Esophagus squamous epithelium (tissue), 4 donors: ENCODE measurements around the gene IPMK.

Experiments used
- POLR2A ChIP-seq, 4 donors: fragments of 450-650 bp; IDR thresholded peaks; one replicate each; pipeline ENCODE4 v1.6.1; 2017; ENCODE audit warnings: antibody characterized with exemption in 4 of 4, mild to moderate bottlenecking in 4 of 4, moderate library complexity in 3 of 4
- TF ChIP-seq, protein P1 (sequence below), 6 experiments: fragments of 450-650 bp in 4 of 6; fragments of 200-600 bp in 2 of 6; sonication (generic) in 2 of 6; IDR thresholded peaks; one replicate each; pipeline ENCODE4 v1.5.1; 2016 to 2019; ENCODE audit warnings: antibody characterized with exemption in 6 of 6, mild to moderate bottlenecking in 4 of 6, moderate library complexity in 4 of 6

DNA sequence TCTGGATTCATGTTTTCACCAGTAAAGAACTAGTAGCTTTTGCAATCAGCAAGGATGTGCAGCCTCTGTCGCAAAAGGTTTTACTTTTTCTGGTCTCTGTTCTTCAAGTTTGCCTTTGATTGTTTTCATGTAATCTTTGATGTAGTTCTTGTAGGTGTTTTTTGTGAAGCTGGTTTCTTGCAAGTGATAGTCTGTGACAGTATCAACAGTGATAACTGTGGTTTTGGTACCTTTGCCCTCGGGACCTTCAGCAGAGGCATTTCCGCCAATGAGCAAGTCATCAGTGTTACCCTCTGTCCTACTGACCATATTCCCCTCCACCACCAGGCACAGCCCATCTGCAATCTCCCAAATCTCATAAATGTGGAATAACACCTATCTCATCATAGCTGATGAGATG is 55.1 kb downstream of the IPMK start:
- TF ChIP-seq, protein P1, sequence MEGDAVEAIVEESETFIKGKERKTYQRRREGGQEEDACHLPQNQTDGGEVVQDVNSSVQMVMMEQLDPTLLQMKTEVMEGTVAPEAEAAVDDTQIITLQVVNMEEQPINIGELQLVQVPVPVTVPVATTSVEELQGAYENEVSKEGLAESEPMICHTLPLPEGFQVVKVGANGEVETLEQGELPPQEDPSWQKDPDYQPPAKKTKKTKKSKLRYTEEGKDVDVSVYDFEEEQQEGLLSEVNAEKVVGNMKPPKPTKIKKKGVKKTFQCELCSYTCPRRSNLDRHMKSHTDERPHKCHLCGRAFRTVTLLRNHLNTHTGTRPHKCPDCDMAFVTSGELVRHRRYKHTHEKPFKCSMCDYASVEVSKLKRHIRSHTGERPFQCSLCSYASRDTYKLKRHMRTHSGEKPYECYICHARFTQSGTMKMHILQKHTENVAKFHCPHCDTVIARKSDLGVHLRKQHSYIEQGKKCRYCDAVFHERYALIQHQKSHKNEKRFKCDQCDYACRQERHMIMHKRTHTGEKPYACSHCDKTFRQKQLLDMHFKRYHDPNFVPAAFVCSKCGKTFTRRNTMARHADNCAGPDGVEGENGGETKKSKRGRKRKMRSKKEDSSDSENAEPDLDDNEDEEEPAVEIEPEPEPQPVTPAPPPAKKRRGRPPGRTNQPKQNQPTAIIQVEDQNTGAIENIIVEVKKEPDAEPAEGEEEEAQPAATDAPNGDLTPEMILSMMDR (IDR thresholded peaks at IDR 0.05): no peak
- no peak for TF ChIP-seq POLR2A (IDR thresholded peaks at IDR 0.05)
